Measurements from ENCODE around the gene AP2S1. TPM values are rescaled to one million over a fixed set of nuclear protein-coding genes. Genes with fewer than 3 reads are reported as not detected.
A peak's percentile ranks its signal among the peaks of the same experiment; 100 is the strongest.

Gene AP2S1
- total RNA-seq, 1 experiment from 2014 or later = 330 TPM

- no TSS peak for BruUV-seq (replicated peaks)
- no peaks in the 10 kb centered on the region; the same call in 1 of the 2 replicates for H3K36me3 ChIP-seq (ENCODE audit: low read depth, low read length)
- CTCF ChIA-PET = interaction anchor here (0.5 to 0.7 kb wide), 2 partner anchors 63 to 132 kb away, joined by 3 to 6 read pairs; no protein-coding TSS in a partner anchor
Measured at GRCh38 chr19:46860125-46860845, 9.6 kb upstream of the AP2S1 start.

GRCh38 chr19:46859637-46860124, 9.0 kb upstream of the AP2S1 start:
- H3K9me2 ChIP-seq (replicated peaks; ENCODE audit: low read length) = no peaks in the 10 kb centered on the region
- TSS peak; percentile 71 for BruUV-seq (replicated peaks)
- peak overlapping the region; percentile 91 for H2AFZ ChIP-seq (ENCODE audit: low read length)
- CTCF ChIA-PET = interaction anchor here (0.7 kb wide), 1 partner anchor 133 kb away, joined by 3 read pairs; no protein-coding TSS in a partner anchor
- H3K4me1 ChIP-seq (ENCODE audit: insufficient read depth, low read length) = peaks cover 35% of the 10 kb centered on the region
- peak overlapping the region; percentile 77 for H3K27ac ChIP-seq (ENCODE audit: low read length)
- H3K9me3 ChIP-seq (ENCODE audit: low read length) = no peaks in the 10 kb centered on the region
- no peaks in the 10 kb centered on the region; the same call in 1 of the 2 replicates for H3K36me3 ChIP-seq (ENCODE audit: low read depth, low read length)
- intact Hi-C loops (cut with micrococcal nuclease) = loop anchor here (5.0 to 10.0 kb wide), 3 partner anchors 33 to 395 kb away; partner anchors contain the start of gene CCDC9
- H3K9ac ChIP-seq (ENCODE audit: low read length) = peak overlapping the region; percentile 44
- peak overlapping the region; percentile 93 for H3K4me2 ChIP-seq (ENCODE audit: low read length)
- ATAC-seq (no peak), DNase-seq (peak; percentile 51)
- no peaks in the 10 kb centered on the region for H3K27me3 ChIP-seq (ENCODE audit: low read length)
- TF ChIP-seq EZH2phosphoT487 (IDR thresholded peaks at IDR 0.05; ENCODE audit: borderline replicate concordance, low read length) = no peak
- no peak for TF ChIP-seq EZH2 (IDR thresholded peaks at IDR 0.05; ENCODE audit: low read length, unreplicated experiment)
- TF ChIP-seq CTCF (conservative IDR thresholded peaks at IDR 0.05; ENCODE audit: low read depth, low read length) = no peak
- H3K79me2 ChIP-seq (ENCODE audit: low read length) = peaks cover 34% of the 10 kb centered on the region
- H4K20me1 ChIP-seq (ENCODE audit: low read length) = peaks cover 22% of the 10 kb centered on the region; the same call in 1 of the 2 replicates
- peak overlapping the region; percentile 77 for H3K4me3 ChIP-seq (ENCODE audit: low read length)
- POLR2A ChIA-PET (ENCODE audit: unreplicated experiment) = no interaction called here
- peaks cover 5% of the 10 kb centered on the region for H3F3A ChIP-seq (ENCODE audit: low read length, unreplicated experiment)

More at GRCh38 chr19:46860125-46860845, 9.6 kb upstream of the AP2S1 start:
- Histone ChIP-seq H3K9ac (ENCODE audit: low read length) (peak overlapping the region; percentile 93), H3K27ac (ENCODE audit: low read length) (peak overlapping the region; percentile 90), H2AFZ (ENCODE audit: low read length) (peak overlapping the region; percentile 91), H3K9me2 (replicated peaks; ENCODE audit: low read length) (no peaks in the 10 kb centered on the region), H3K4me2 (ENCODE audit: low read length) (peak overlapping the region; percentile 93), H3K79me2 (ENCODE audit: low read length) (peaks cover 40% of the 10 kb centered on the region), H4K20me1 (ENCODE audit: low read length) (peaks cover 23% of the 10 kb centered on the region; the same call in 1 of the 2 replicates), H3F3A (ENCODE audit: low read length, unreplicated experiment) (peaks cover 5% of the 10 kb centered on the region), H3K9me3 (ENCODE audit: low read length) (no peaks in the 10 kb centered on the region), H3K4me1 (ENCODE audit: insufficient read depth, low read length) (peaks cover 41% of the 10 kb centered on the region), H3K4me3 (ENCODE audit: low read length) (peak overlapping the region; percentile 77), H3K27me3 (ENCODE audit: low read length) (no peaks in the 10 kb centered on the region)
- TF ChIP-seq EZH2 (IDR thresholded peaks at IDR 0.05; ENCODE audit: low read length, unreplicated experiment) (no peak), EZH2phosphoT487 (IDR thresholded peaks at IDR 0.05; ENCODE audit: borderline replicate concordance, low read length) (peak; percentile 74), CTCF (conservative IDR thresholded peaks at IDR 0.05; ENCODE audit: low read depth, low read length) (no peak)
- ATAC-seq (peak; percentile 69), DNase-seq (peak; percentile 94)
- POLR2A ChIA-PET (ENCODE audit: unreplicated experiment) = no interaction called here
- intact Hi-C loops (cut with micrococcal nuclease) = loop anchor here (10.0 kb wide), 1 partner anchor 65 kb away; no protein-coding TSS in a partner anchor
